ENCODE results near the gene GPX4. TPM values are rescaled to one million over a fixed set of nuclear protein-coding genes. Genes with fewer than 3 reads are reported as not detected.

Gene GPX4
- total and polyA plus RNA-seq, 9 of the 15 experiments (the other 6 are each of a cell fraction or from before 2014, with no cell fraction given), result 61.4 to 661 (median 349) TPM

DNA sequence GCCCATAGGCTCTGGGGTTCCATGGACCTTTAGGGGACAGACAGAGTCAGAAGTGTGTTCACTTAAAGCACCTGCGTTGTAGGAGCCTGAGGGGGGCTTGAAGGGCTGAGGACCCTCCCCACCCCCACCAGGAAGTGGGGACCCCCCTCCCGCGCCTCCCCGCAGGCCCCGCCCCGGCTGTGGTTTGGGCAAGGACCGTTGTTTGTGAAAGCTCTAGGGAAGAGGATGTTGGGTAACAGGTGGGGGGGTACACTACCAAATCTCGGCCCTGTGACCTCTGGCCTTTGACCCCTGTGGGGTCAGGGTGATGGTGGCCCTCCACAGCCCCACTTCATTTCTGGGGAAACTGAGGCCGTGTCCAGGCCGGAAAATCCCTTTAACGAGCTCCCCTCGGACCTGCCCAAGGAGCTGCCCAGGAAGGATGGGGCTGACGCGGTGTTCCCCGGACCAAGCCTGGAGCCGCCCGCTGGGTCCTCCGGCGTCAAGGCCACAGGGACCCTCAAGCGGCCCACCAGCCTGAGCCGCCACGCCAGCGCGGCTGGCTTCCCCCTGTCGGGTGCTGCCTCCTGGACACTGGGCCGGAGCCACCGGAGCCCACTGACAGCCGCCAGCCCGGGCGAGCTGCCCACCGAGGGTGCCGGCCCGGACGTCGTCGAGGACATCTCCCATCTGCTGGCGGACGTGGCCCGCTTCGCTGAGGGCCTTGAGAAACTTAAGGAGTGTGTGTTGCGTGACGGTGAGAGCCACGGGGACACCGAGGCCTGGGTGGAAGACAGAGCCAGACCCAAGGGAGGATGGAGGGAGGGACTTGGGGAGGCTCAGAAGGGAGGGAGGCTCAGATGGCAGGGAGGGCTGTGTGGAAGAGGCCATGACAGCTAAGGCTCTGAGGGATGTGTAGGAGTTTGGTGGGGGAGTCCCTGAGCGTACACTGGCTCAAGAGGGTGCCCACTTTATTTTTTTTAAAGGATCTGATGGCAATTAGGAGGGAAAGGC is 35.5 kb upstream of the GPX4 start (continued):
- TF ChIP-seq MTA2 (IDR thresholded peaks at IDR 0.05; ENCODE audit: low read depth) (0 out of 2 replicates have a peak, but pooled peaks have one; percentile 33), EP300 (IDR thresholded peaks at IDR 0.05; ENCODE audit: low read length) (no peak), PCBP1 (IDR thresholded peaks at IDR 0.05; ENCODE audit: low read depth, low read length, poor library complexity, severe bottlenecking) (peak; percentile 65), CEBPB (tag; IDR thresholded peaks at IDR 0.05) (0 out of 2 replicates have a peak, but pooled peaks have one; percentile 19), GATA2 (CRISPR knock-in tag; IDR thresholded peaks at IDR 0.05) (no peak), ZNF408 (CRISPR knock-in tag; IDR thresholded peaks at IDR 0.05; ENCODE audit: low read depth) (no peak), HDAC1 (IDR thresholded peaks at IDR 0.05) (peak in 1 of 2 experiments; percentile 58; a peak in 2 of 4 replicates), ZNF445 (CRISPR knock-in tag; IDR thresholded peaks at IDR 0.05; ENCODE audit: low read depth) (no peak)
- TF ChIP-seq, protein P1, sequence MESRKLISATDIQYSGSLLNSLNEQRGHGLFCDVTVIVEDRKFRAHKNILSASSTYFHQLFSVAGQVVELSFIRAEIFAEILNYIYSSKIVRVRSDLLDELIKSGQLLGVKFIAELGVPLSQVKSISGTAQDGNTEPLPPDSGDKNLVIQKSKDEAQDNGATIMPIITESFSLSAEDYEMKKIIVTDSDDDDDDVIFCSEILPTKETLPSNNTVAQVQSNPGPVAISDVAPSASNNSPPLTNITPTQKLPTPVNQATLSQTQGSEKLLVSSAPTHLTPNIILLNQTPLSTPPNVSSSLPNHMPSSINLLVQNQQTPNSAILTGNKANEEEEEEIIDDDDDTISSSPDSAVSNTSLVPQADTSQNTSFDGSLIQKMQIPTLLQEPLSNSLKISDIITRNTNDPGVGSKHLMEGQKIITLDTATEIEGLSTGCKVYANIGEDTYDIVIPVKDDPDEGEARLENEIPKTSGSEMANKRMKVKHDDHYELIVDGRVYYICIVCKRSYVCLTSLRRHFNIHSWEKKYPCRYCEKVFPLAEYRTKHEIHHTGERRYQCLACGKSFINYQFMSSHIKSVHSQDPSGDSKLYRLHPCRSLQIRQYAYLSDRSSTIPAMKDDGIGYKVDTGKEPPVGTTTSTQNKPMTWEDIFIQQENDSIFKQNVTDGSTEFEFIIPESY (CRISPR knock-in tag; IDR thresholded peaks at IDR 0.05), result peak; percentile 62
- TF ChIP-seq, protein P2, sequence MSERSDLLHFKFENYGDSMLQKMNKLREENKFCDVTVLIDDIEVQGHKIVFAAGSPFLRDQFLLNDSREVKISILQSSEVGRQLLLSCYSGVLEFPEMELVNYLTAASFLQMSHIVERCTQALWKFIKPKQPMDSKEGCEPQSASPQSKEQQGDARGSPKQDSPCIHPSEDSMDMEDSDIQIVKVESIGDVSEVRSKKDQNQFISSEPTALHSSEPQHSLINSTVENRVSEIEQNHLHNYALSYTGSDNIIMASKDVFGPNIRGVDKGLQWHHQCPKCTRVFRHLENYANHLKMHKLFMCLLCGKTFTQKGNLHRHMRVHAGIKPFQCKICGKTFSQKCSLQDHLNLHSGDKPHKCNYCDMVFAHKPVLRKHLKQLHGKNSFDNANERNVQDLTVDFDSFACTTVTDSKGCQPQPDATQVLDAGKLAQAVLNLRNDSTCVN (CRISPR knock-in tag; IDR thresholded peaks at IDR 0.05), result no peak
- TF ChIP-seq, protein P3, sequence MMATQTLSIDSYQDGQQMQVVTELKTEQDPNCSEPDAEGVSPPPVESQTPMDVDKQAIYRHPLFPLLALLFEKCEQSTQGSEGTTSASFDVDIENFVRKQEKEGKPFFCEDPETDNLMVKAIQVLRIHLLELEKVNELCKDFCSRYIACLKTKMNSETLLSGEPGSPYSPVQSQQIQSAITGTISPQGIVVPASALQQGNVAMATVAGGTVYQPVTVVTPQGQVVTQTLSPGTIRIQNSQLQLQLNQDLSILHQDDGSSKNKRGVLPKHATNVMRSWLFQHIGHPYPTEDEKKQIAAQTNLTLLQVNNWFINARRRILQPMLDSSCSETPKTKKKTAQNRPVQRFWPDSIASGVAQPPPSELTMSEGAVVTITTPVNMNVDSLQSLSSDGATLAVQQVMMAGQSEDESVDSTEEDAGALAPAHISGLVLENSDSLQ (IDR thresholded peaks at IDR 0.05), result no peak
